ENCODE measurements around the gene SYK.
"Not testable (repeated sequence)": the region's sequence is repeated elsewhere in the genome, so short reads cannot be mapped to it uniquely, and the experiment has no call there.

The SYK gene

DNA sequence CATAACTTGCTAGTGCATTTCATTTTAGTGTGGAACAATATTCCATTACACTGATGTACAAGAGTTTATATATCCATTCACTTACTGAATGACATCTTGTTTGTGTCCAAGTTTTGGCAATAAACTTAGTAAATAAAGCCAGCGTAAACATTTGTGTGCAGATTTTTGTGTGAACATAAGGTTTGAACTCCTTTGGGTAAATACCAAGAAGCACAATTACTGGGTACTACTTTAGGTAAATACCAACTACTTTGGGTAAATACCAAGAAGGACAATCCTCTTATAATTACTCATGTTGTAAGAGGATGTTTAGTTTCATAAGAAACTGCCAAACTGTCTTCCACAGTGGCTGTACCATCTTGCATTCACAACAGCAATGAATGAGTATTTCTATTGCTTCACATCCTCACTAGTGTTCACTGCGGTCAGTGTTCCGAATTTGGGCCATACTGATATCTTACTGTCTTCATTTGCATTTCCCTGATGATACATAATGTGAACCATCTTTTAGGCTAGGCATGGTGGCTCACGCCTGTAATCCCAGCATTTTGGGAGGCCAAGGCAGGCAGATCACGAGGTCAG lies 2.3 kb upstream of the SYK start:
- DNase-seq = no peak

DNA sequence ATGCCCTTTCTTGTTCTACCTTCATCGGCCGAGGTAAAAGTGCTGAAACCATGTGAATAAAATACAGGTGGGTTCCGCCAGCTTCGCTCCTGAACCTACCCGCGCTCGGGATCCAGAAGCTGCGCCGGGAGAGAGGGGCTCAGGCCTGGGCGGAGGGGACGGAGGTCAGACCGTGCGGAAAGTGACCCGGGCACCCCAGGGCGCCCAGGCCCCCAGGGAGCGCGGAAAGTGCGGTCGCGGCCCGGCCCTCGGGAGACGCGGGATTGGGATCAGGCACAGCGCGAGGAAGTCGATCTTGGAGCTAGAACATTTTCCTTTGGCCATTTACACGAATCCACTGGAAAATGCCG lies 329 bp downstream of the SYK start:
- no peak for DNase-seq

DNA sequence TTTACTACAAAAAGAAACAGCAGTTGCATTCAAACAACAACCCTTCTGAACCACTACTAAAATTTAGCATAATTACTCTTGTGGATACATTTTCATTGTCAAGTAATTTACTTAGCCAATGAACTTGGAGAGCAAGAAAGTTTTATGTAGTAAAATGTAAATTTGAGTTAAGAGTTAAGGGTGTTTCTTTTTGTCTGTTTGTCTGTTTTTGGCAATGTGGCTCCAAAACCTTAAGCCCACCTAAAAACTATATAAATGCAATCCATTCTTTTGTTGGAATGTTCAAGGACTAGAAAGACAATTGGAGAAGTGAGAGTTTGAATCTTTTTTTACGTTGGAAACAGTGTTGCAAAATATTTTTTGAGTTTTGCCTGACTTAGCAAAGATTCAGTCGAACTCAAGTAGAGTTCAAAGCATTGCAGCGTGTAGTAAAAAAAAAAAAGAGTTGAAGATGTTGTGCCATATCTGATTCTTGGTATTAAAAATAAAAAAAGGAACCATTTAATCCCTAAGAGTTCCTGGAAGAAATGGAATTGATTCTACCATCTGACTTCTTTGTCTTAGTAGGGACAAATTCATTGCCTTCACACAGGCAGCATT lies 867 bp downstream of the SYK start:
- no peak for DNase-seq

DNA sequence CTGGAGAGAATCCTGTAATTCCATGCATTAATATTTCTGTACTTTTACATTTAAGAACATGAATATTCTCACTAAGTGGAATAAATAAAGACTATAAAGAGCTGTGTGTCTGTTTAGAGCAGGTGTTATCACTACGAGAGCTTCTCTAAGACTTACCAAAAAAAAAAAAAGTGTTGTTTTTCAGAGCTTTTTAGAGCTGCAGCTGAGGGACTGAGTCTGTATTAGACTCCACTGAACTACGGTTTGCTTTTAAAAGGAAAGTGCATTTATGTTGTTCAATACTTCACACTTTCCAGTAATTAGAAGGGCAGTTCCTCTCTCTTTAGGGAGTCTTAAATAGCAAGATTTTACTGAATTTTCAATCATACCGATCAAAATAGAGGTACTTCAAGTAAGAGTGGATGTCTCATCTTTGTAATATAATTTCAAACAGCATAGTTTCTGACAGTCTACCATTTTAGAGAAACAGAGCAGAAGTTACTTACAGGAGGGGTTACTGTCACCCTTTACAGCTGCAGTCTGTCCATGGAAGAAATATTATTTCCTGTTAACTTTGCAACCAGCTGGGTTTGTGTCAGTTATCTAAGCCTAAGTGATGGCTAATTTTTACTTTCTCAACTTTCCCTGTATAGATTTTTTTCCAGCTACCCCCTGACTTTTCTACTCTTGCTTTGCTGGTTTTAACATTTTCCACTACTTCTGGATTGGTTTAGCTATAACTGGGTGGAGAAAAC lies 2.4 kb downstream of the SYK start:
- DNase-seq = no peak

DNA sequence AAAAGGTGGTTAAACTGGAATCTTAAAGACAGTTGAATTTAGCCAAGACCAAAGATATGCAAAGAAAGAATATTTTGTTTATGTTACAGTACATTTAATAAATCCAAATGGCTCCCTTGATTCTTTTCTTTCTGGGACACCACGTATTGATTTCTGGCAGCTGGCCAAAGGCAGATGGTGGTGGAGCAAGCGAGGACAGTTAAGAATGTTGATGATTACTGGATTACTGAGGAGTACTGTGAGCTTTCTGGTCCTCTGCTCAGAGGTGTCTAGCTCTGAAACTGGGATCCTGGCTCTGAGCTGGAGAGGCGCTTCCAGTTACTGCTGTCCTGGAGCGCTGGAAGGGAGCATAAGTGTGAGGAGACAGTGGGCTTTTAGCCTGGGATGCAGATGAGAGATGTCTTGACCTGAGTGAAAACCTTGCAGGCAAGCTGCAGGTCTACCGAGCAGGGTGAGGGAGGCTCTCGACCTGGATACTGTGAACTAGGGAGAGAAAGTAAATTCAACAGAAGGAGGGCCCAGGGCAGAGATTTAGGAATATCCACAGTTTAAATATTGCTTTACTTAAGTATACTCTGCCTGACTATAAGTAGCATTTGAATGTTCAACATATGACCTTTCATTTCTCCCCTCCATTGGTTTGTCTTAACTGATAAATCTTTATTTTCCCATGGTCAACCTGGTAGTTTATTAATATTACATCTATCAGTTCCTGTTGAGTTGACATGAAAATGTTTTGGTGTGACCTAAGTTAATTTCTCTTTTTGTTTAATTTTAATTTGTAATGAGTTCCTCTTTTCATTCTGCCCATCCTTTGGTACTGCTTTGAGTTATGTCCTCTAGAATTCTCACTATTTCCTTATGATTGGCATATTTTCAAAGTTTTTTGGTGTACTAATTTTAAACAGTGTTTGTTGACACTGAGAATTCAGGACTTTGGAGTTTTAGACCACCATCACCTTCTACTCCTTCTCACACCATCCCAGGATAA lies 3.7 kb downstream of the SYK start:
- DNase-seq = peak; percentile 37

DNA sequence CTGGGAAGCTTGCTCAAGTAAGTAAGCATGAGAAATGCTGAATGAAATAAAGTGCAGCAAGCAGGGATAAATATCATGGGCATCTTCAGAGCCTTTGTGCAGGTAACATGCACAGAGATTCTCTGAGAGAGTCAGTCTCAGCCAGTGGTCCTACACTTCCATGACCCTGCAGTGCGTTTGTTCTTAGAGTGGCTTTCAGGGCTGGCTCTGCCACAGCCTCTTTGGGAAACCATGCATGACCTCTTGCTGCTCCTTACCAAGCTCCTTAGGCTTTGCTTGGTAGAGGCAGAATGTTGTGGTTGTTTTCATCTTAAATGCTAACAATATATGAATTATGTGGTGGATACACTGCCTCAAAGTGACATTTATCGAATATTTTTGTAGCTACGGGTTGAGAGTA lies 5.4 kb downstream of the SYK start:
- DNase-seq = no peak

DNA sequence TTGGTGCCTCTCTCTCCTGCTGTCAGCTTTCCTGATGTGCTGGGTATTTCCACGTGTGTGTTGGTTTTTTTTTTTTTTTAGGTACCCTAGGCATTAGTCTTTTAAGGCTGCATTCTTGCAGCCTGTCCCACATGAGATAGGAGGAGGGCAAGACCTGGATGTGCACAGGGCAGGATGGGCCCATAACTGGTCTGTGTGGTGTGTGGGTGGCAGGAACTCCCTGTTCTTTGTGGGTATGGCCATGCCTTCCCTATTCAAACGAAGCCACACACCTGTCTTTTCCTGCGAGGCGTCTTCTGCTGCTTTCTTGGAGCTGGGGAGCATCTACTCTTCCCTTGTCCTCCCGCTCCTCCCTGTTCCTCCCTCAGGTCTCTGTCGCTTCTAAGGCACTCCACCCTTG lies 6.8 kb downstream of the SYK start:
- DNase-seq = no peak

DNA sequence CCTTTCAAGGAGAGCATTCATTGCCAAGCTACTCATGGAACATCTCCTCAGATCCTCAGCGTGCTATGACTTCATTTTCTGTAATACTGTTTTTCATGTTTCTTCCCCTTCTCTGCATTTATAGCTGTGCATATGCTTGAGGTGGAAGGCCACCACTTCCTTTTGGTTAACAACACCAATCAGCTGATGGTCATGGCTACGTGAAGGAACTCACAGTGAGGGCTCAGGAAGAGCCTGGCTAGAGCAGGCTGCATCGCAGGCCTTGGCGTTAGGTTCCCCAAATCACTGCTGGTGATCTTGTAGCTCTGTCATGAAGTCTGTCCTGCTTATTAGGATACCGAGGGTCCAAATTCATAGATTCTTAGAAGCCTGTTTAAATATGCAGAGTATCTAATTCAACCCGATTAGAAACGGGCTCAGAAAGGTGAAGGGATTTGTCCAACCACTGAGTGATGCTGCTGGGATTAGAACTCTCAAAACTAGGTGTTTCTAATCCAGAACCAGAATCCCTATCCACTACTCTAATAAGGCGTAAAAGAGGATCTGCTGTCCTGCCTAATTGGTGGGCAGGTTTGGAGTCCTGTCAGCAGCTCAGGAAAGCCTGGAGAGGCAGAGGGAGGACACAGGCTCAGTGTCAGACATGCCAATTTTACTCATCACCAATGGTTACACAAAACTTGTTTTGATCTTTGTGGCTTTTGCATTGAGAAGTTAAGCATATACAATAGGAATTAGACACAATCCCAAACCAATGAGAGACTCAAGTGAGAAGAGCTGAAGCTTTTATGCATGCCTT lies 7.5 kb downstream of the SYK start:
- DNase-seq = no peak

DNA sequence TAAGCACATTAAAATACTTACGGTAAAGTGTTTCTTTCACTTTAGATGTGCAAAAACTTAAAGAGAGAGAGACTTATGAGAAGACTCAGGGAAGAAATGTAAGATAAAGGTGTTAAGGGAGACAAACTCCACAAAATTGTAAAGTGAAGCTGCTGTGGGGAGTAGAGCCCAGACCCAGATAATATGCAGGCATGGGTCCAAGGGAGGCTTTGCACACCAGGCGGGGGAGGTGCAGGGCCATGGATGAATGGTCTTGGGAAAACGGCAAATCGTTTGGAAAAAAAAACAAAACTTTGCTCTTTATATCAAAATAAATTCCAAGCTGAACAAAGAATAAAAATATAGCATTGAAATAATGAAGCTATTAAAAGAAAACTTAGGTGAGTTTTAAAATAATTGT lies 9.1 kb downstream of the SYK start:
- no peak for DNase-seq

DNA sequence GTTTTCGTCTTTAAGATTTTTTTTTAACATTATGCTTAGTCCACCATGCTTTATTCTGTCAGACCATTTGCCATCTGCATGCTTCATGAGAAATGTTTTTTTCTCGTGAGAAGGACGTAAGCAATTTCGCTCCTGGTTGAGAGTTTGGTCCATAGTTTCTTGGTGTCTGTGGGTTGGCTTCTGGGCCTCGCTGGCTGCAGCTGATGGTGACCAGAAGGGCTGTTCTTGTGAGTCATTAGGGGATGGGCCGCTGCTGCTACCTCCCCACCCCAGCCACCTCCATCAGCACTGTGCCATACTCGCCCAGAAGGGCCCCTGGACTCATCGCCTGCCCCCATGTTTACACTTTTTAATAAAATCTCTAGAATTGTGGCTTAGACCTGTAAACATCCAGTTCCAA lies 11.4 kb downstream of the SYK start:
- no peak for DNase-seq

DNA sequence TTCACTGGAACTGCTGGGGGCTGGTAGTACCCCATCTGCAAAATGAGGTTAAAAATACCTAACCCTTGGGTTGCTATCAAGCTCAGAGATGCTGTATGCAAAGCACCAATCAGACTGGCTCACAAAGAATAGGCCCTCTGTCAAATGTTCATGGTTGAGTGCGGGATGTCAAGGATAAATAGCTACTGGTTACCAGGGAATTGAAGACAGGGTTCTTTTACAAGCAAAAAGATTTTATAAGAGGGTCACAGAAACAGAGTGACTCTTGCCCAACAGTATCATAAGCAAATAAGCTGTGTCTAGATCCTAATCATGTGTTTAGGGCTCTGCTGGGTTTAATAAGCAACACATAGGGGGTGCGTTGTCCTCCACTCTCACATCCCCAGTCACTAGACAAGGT lies 11.9 kb downstream of the SYK start:
- DNase-seq = no peak

DNA sequence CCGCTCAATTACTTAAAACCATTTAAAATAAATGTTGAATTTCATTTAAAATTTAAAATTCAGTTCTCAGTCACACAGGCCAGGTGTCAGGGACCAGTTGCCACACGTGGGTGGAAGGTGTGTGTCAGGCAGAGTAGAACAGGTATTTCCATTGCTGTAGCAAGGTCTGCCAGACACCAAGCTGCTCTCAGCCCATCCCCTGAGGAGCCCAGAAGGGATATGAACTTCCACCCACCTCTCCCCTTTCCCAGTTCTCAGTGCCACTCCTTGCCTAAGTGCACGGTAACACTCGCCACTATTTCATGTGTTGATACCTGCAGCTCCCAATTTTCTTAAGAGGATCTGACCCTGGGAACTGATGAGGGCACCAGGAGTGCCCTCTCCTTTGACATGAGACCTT lies 12.7 kb downstream of the SYK start:
- no peak for DNase-seq

DNA sequence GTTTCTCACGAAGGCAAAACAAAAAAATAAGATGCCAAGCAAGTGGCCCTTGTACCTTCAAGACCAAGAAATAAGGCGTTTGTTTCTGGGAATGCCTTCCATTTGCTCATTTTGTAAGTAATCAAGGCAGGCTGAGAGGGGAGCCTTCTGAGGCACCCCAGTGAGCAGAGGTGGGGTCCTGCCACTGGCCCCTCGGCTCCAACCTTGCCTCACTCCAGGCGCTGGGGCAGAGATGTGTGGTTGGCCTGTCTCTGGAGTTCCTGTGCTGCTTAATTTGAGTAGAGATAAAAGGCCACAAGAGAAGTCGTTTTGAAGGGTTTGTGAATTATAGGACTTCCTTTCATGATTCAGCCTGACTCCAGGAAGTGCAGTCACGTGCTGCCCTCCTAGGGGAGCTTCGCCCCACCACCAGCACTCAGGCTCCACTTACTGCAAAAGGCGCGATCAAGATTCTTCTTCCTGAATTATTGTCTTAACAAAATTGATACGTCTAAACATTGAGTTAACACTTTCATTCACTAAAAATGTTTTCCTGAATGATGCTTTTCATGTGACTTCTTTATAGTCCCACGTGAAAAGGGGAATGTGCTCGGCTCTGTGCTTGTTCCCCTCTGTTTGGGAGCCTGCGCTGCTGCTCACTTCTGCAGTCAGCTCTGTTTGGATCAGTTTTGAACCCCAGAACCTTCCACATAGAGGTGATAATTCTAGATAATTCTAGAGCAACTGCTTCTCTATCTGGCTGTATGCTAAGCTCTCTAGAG lies 13.7 kb downstream of the SYK start:
- no peak for DNase-seq

DNA sequence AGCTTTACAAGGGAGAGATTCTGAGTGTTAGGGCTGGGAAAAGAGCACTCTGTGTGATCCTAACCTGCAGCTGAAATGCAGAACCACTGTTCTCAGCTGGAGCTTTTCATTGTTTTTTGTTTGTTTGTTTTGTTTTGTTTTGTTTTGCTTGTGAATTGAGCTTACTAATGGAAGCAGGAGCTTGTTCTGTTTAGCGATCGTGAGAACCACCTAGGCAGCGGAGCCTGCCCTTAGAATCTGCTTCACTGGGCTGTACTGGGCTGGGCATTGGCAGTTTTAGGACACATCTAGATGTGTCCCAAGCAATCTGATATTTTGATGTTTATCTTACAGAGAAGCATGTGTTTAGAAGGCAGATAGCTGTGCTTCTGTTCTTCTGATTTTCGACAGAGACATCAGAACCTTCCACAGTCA lies 14.3 kb downstream of the SYK start:
- DNase-seq = no peak

DNA sequence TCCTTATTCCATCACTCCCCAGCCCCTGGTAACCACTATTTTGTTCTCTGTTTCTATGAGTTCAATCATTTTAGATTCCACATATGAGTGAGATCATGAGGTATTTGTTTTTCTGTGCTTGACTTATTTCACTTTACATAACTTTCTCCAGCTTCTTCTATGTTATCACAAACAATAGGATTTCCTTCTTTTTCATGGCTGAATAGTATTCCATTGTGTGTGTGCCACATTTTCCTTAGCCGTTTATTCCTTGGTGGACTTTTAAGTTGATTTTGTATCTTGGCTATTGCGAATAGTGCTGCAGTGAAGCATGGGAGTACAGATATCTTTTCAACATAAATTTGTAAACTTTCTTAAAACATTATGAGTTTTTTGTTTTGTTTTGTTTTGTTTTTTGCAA lies 15.1 kb downstream of the SYK start:
- no peak for DNase-seq

DNA sequence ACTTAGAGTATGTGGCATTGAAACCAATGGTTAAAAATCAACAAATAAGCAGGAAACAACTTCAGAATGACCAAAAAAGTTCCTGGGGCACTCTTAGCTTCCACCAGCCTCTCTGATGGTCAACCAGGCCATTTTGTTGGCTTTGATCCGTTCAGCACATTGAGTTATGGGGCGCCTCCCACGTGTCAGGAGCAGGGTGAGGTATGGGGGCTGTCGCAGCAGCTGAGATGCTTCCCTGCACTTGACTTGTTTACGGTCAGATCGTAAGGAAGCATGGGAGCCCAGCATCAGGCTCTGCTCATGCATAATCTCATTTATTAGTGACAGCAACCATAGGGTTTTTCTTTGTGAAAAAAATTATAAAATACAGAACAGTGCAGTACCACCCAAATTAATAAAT lies 16.7 kb downstream of the SYK start:
- DNase-seq = no peak

DNA sequence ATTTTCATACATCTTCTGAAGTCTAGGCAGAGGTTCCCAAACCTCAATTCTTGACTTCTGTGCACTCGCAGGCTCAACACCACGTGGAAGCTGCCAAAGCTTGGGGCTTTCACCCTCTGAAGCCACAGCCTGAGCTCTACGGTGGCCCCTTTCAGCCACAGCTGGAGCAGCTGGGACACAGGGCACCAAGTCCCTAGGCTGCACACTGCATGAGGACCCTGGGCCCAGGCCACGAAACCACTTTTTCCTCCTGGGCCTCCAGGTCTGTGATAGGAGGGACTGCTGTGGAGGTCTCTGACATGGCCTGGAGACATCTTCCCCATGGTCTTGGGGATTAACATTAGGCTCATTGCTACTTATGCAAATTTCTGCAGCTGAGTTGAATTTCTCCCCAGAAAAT lies 18.8 kb downstream of the SYK start:
- not testable (repeated sequence) for DNase-seq

DNA sequence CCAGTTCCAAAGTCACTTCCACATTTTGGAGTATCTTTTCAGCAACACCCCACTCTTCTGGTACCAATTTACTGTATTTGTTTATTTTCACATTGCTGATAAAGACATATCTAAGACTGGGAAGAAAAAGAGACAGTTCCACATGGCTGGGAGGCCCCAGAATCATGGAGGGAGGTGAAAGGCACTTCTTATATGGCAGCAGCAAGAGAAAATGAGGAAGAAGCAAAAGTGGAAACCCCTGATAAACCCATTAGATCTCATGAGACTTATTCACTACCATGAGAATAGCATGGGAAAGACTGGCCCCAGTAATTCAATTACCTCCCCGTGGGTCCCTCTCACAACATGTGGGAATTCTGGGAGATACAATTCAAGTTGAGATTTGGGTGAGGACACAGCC lies 19.6 kb downstream of the SYK start:
- not testable (repeated sequence) for DNase-seq

DNA sequence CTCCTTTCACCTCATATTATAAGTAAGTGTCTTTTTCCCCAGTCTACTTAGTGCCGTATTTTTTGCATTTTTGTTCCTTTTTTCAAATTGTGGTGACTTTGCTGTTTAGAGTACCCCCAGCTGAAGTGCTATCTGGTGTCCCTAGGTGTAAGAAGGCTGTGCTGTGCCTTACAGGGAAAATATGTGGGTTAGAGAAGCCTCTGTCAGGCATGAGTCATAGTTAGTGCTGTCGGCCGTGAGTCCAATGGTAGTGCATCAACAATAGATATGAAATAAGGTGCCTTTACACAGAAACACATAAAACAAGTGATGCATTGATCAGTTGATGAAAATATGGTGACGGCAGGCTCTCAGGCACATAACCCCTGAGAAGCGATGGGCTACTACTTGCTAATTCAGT lies 20.1 kb downstream of the SYK start:
- no peak for DNase-seq

DNA sequence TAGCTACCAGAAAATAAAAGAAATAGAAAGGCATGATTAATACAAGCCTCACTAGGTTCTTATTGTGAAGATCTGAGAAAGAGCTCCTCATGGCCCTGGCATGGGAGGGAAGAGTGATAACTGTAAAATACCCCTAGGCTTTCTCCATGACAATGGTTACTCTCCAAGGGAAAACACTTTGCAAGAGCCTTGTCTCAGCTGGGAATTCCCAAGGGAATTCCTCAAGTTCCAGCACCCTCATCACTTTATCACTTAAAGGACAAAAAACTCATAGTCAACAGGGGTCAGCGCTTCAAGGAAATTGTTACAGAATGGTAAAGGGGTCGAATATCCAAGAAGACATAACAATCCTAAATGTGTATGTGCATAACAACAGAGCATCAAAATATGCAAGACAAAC lies 21.2 kb downstream of the SYK start:
- no peak for DNase-seq

DNA sequence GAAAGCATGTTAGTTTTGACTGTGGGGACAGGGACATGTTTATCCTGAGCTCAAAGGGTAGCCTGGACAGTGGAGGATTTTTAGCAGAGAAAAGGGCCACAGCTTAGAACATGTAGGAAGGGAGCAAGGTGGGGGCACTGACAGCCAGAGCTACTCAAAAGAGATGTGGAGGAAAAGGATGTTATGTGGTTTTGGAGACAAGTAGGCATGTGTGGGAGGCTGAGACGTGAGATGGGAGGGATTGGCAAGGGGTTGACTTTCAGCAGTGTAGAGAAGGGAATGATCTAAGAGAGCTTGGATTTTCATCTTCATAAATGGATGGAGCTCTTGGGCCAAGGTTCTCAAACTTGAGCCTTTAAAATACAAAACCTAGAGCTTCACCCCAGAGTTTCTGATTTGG lies 24.0 kb downstream of the SYK start:
- no peak for DNase-seq

Data from NCI-H1694 (cell line).